Activated naive CD4-positive, alpha-beta T cell (primary cell): Measurements from ENCODE around the gene ASCC3.

ENCODE experiments used
- DNase-seq, 4 experiments: peaks; one replicate each; lab custom pipeline; 2025; lab: John Stamatoyannopoulos, UW

Gene ASCC3

GRCh38 chr6:100574836-100575235 is 306.3 kb downstream of the ASCC3 start:
- DNase-seq, result no peak

DNA sequence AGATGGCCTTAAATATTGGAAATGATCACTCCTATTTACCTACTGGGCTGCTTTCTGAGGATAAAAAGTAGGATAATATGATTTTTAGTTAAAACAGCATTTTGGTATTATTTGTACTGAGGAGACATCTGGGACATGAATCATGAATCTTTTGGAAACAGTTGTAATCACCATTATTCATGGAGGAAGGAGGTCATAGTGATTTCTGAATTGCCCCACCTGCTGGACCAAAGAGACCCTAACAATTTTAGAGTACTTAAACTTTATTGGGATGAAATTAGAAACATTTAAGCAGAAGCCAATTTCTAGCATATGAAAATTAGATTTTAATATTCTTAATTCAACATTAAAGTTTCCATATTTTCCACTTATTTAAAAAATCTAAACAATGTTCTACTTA is 308.0 kb downstream of the ASCC3 start:
- no peak for DNase-seq

GRCh38 chr6:100568255-100568654 is 312.9 kb downstream of the ASCC3 start:
- DNase-seq, result no peak

GRCh38 chr6:100566563-100566962 is 314.6 kb downstream of the ASCC3 start:
- no peak for DNase-seq

- no peak for DNase-seq
These were observed 315.6 kb downstream of the ASCC3 start for GRCh38 chr6:100565439-100566104.

DNA sequence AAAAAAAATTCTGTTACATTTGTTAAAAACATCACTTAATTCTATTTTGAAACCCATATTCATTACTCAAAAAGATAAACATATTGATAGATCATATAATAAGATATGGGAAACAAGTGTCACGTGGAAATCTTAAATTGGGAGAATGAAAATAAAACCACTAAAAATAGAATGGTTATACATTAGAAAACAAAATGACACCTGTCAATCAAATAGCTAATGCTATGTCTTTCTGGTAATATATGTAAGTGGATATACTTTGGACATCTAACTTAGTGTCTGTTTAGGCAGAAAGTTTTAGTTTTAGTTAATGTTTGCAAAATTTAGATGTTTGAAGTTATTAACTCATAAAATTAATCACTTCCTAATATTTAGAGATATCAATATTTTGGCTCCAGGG is 321.3 kb downstream of the ASCC3 start:
- DNase-seq, result no peak

GRCh38 chr6:100554228-100554627 is 326.9 kb downstream of the ASCC3 start:
- DNase-seq, result no peak

DNA sequence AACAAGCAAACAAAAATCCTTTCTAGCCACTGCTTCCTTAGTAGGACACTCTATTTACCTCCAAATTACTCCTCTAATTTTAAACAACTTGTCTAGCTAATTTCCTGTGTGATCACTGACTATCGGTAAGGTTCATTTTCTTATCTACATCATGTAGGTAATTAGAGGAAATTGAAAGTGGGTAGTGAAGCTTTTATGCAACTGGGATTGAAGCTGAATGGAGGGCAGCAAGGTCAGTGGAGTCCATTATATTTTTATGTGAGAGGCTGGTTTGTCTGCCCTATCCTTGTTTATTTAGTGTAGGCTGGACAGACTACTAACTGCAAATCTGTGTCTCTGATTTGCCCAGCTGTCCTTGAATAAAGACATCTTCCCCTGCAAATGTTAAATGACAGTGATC is 327.9 kb downstream of the ASCC3 start:
- DNase-seq, result no peak

DNA sequence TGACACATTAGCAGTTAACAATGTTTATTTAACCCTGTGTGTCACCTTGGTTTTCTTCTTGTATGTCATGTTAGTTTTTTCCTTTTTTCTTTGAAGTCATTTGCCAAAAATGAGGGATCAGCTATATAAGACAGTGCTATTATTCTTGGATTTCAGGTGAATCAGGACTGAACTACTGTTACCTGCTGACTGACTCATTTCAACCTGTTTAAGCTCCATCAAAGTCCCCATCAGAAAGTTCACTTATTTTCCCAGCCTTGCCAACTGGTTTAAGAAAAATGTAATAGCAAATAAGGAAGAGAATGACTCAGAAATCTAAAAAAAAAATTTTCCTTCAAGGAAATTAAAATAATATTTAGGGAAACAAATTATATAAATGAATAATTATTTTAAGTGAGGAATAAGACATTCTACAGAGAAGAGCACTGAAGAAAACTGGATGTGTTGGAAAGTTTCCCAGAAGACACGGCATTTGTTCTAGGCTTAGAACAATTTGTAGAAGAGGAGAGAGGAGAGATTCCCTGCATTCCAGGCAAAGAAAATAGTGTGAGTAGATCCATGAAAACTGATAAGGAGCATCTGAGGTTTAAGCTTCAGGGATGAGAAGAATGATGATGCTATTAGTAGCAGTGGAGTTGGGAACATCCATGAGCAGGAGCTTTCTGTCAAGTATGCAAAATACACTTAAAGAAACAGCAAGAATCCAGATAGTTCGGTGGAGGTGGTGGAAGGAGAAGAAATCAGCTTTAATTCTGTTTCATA is 331.5 kb downstream of the ASCC3 start:
- no peak for DNase-seq

DNA sequence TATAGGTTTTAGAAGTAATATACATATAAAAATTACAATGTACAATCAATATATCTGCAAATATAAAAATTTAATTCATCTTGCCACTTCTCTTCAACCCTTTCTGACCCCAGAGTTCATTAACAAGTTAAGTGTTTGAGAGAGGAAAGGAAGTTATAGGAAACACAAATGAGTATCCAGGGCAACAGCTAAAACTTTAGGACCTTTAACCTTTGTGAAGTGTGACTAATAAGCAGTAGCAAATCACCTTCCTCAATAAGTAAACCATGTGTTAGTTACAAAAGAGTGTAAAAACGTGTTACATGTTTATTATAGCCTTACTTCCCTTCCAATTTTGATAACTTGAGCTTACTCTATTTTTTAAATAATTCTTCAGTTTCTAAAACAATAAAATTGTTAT is 343.0 kb downstream of the ASCC3 start:
- no peak for DNase-seq

DNA sequence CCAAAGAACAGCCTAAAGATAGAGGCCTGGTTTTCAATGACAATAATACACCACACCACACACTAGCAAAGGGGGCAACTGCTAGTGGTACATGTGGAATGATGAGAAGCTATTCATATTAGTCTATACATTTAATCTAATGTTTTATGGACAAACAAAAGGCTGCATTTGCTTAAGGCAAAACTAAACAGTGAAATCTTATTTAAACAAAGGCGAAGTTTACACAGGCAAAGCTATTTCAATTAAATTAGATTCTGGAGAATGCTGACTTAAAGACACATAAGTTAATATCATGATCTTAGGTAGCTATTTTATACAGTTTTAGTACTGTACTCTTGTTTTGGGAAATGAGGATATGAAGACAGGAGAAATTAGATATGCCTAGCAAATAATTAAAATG is 362.5 kb downstream of the ASCC3 start:
- no peak for DNase-seq

DNA sequence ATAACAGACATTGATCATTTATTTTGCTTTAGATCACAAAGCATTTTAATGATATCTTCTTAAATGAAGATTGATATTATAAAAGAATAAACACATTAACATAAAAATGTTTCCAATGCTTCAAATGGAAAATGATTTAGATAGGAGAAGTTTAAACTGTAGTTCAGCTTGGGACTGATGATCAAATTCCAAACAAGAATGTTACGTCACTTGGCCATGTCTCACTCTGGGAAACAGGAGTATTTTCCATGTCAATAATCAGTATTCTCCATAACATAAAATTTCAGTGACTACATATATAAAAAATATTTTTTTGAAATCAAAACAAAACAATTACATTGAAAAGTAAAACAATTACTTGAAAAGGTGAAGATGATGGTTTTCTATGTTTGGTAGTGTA is 363.5 kb downstream of the ASCC3 start:
- no peak for DNase-seq

DNA sequence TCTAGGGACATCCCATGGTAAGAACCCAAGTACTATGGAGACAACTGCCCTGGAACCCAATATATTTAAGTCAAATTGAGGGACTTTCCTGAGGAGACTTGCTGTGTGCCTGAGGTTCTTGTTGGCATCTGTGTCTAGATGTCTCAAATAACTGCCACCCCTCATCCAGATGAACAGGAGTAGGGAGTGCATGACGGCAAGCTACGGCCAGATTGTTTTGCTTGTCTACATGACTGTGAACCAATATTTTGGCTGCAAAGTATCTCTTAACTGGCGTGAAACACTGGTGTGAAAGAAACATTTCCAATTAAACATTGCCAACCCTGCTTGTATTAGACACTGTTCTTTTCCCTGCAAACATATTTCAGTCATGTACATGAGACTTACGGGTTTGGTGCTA is 364.0 kb downstream of the ASCC3 start:
- no peak for DNase-seq

DNA sequence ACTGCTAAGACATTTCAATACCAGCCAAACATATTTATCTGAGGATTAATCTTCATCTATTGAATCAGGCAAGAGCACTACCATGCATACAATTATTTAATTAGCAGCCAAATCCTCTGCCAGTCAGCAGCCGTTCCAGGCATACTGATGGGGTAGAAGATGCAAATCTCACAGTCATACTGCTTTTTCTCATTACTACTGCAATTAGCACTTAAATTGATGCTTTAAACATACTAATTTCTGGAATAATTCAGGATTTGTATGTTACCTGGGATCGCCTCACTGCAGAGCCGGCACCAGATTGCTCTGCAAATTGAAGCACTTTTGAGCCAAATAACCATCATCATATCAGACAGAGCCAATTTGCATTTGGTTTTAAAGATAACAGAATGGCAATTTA is 366.5 kb downstream of the ASCC3 start:
- no peak for DNase-seq

- DNase-seq, result no peak
These were observed 368.8 kb downstream of the ASCC3 start for GRCh38 chr6:100512203-100512862.

GRCh38 chr6:100509101-100509500 is 372.0 kb downstream of the ASCC3 start:
- DNase-seq, result no peak

DNA sequence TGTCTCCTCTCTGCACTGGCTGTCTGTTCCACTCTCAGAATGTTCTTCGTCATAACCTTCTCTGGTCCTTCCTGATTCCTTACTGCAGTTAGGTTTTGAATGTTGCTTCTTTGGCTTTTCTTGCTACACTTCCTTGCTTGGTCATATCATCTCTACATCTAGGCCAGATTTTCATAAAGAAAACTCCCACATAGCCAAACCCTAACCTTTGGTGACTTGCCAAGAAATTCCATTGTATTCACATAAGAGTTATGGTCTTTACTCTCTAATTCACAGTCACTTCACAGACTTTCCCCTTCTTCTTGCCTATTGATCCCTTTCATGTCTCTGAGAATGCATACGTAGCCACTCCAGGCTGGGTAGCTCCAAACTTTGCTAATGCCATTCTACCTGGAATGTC is 374.5 kb downstream of the ASCC3 start:
- DNase-seq, result no peak

DNA sequence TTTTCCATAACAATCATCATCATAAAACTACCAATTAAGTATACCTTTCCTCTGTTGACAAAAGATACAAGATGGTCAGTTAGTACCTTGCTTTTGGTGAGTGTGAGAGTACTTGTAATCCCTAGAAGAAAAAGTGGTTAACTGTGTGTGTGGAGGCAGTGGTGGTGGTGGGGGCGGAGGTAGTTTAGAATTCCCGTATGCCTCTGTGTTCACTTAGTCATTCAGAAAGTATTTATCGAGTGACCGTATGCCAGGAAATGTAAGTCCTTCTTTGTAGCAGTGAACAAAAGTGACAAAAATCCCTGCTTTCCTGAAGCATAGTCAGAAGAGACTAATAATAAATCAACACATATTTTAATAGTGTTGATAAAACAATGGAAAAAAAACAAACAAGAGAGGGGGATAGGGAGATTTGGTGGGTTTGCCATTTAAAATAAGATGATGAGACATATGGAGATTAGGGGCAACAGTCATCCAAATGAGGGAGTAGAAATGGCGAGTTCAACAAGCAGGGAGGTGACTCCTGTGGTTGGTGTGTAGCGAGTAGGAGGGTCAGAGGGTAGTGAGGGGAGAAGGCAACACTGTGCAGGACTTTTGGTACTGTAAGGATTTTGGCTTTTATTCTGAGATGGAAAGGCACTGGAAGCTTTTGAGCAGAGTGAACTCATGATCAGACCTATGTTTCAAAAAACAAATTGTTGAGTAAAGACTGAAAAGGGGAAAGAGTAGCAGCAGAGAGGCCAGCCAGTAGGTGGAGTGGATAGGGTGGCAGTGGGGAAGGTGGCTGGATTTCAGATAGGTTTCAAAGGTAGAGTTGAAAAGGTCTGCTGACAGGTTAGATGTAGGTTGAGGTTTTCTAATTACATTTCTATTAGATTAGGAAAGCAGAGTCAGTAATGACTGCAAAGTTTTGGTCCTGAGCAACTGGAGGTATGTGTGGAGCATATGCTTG is 376.1 kb downstream of the ASCC3 start:
- no peak for DNase-seq

GRCh38 chr6:100503043-100503705 is 378.0 kb downstream of the ASCC3 start:
- DNase-seq, result no peak

- no peak for DNase-seq
These were observed 387.8 kb downstream of the ASCC3 start for GRCh38 chr6:100493206-100493888.
